ENCODE data around the gene ATP2A3.

- TF ChIP-seq CTCF (IDR thresholded peaks at IDR 0.05) = no peak
- TF ChIP-seq POLR2A (IDR thresholded peaks at IDR 0.05) = no peak
Measured at GRCh38 chr17:3986270-3986938, 22.2 kb upstream of the ATP2A3 start.

Measured in body of pancreas (tissue), 4 donors.